Central memory CD8-positive, alpha-beta T cell (primary cell): ENCODE measurements around the gene DAAM2.

Source experiments
- ATAC-seq: fragments of 150-1000 bp; cut with Tn5 transposase; replicated peaks from 2 replicates; pipeline ENCODE4 v1.10.0; 2022; ENCODE audit warnings: mild to moderate bottlenecking, moderate FRiP score, moderate number of reproducible peaks; ENCODE audit not compliant: poor library complexity, severe bottlenecking; ENCODE audit errors: extremely low read depth
- DNase-seq, 2 donors: peaks; one replicate each; pipeline ENCODE4 v3.0.0; 2021; ENCODE audit warnings: low spot score in 2 of 2
- H3K27ac Mint-ChIP-seq: one replicate; pipeline ENCODE4 v1.8.0; 2022; ENCODE audit warnings: low read depth, mild to moderate bottlenecking, moderate library complexity, mixed read lengths
- H3K27me3 Mint-ChIP-seq: one replicate; pipeline ENCODE4 v1.8.0; 2022; ENCODE audit warnings: mixed read lengths
- H3K36me3 Mint-ChIP-seq: one replicate; pipeline ENCODE4 v1.8.0; 2022; ENCODE audit warnings: mild to moderate bottlenecking, moderate library complexity, mixed read lengths; ENCODE audit not compliant: insufficient read depth
- H3K4me1 Mint-ChIP-seq: one replicate; pipeline ENCODE4 v1.8.0; 2022; ENCODE audit warnings: mixed read lengths
- H3K4me3 Mint-ChIP-seq: one replicate; pipeline ENCODE4 v1.8.0; 2022; ENCODE audit warnings: mild to moderate bottlenecking, moderate library complexity, mixed read lengths
- H3K9me3 Mint-ChIP-seq: one replicate; pipeline ENCODE4 v1.8.0; 2022; ENCODE audit warnings: mixed read lengths

DAAM2 gene

DNA sequence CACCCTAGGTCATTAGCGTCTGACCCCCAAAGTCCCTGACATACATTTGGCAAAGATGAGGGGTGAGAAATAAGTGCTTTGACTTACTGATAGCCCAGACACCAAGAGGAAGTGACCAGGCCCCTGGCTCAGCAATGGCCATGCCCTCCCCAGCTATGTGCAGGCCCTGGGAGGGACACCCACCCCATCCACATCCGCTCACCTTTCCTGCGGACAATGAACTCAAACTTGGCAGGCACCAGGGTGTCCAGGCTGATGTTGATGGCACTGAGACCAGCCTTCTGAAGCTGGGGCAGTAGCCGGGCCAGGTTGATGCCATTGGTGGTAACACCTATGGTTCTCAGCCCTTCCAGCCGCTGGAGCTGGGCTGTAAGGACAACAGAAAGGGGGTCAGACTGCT, 123.7 kb downstream of the DAAM2 start:
- no peaks in the 10 kb centered on the region for H3K4me1 Mint-ChIP-seq
- ATAC-seq (no peak), DNase-seq (no peak)
- no peaks in the 10 kb centered on the region for H3K36me3 Mint-ChIP-seq
- no peak overlapping the region for H3K27ac Mint-ChIP-seq
- no peaks in the 10 kb centered on the region for H3K9me3 Mint-ChIP-seq
- H3K4me3 Mint-ChIP-seq = no peak overlapping the region
- peaks cover 13% of the 10 kb centered on the region for H3K27me3 Mint-ChIP-seq

DNA sequence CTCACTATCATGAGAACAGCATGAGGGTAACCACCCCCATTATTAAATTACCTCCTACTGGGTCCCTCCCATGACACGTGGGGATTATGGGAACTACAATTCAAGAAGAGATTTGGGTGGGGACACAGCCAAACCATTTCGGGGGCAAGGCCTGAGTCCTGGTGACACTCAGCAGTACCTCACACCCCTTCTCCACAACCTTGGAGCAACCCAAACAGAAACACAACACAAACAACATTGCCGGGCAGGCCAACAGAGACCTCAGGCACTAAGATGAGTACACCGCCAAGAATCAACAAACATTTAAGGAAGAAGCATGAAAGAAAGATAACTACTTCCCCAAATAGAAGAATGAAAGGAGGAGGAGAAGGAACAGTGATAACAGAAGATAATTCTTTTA, 125.2 kb downstream of the DAAM2 start:
- Mint-ChIP-seq H3K27me3 (peaks cover 13% of the 10 kb centered on the region), H3K27ac (no peak overlapping the region), H3K4me3 (no peak overlapping the region), H3K9me3 (no peaks in the 10 kb centered on the region), H3K4me1 (no peaks in the 10 kb centered on the region), H3K36me3 (no peaks in the 10 kb centered on the region)
- DNase-seq (no peak), ATAC-seq (no peak)

DNA sequence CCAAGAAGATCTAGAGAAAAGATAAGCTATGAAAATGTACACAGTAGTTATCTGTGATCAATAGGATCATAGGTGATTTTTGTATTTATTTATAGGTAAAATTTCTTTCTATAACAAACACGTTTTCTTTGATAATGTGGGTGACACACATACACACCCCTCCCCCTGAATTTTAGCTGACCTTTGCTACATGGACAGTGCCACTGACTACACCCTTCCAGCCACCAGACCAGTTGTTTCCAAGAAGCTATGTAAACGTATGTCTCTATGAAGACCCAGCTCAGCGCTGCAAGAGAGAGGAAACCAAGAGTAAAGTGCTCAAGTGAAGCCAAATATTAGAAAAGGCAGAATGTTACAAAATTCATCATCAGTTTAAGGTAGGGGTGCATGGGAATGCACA, 125.8 kb downstream of the DAAM2 start:
- DNase-seq (no peak), ATAC-seq (no peak)
- Mint-ChIP-seq H3K36me3 (no peaks in the 10 kb centered on the region), H3K4me1 (no peaks in the 10 kb centered on the region), H3K27me3 (peaks cover 13% of the 10 kb centered on the region), H3K4me3 (no peak overlapping the region), H3K9me3 (no peaks in the 10 kb centered on the region), H3K27ac (no peak overlapping the region)

DNA sequence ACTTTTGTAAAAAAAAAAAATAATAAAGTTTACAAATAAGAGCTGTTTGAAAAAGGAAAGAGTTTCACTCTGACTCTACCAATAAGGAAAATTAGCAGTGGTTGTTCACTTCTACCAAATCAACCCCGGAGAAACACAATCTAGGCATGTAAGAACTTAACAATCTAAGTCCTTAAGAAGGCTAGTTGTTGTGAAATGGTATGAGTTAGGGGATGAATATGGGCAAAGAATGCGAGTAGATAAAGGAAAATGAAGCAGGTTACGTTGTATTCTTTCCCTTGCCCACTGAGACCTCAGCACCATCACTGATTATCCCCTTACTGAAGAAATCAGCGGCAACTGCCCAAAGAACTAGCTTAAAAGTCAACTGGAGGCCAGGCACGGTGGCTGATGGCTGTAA, 126.7 kb downstream of the DAAM2 start:
- ATAC-seq = no peak
- Mint-ChIP-seq H3K36me3 (no peaks in the 10 kb centered on the region), H3K4me1 (no peaks in the 10 kb centered on the region), H3K4me3 (no peak overlapping the region), H3K9me3 (no peaks in the 10 kb centered on the region), H3K27me3 (peaks cover 13% of the 10 kb centered on the region), H3K27ac (no peak overlapping the region)
- no peak for DNase-seq

DNA sequence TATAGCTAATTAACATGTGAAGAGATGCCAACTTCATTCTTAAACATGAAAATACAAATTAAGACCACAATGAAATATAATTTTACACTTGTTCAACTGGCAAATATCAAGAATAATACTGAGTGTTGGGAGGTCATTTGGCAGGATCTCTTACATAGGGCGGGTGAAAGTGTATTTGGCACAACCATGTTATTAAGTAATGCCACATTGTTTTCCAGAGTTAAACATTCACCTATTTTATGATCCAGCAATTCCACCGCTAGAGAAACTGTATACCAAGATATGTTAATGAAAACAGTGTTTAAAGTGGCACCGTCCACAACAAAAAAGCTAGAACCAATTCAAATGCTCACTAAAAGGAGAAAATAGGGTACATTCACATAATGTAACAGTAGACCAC, 128.0 kb downstream of the DAAM2 start:
- H3K27me3 Mint-ChIP-seq = peaks cover 13% of the 10 kb centered on the region
- H3K4me3 Mint-ChIP-seq = no peak overlapping the region
- ATAC-seq (no peak), DNase-seq (no peak)
- no peaks in the 10 kb centered on the region for H3K36me3 Mint-ChIP-seq
- no peaks in the 10 kb centered on the region for H3K4me1 Mint-ChIP-seq
- no peak overlapping the region for H3K27ac Mint-ChIP-seq
- no peaks in the 10 kb centered on the region for H3K9me3 Mint-ChIP-seq

DNA sequence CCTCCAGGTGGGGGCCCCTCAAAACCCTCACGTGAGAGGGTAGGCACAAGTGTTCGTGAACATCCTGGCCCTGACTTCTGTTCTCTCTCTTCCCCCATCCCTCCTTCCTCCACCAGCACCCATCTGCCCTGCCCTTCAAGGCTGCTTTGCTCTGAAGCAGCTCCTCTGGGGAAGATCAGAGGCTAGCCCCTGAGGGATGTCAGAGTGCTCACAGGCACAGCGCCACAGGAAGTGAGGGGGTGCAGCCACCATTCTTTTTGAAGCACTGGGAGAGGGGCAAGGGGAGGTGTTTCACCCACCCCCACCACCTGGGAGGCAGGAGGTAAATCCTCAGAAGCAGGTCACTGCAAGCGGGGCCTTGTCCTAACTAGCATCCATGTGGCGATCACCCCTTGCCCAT, 130.6 kb downstream of the DAAM2 start:
- Mint-ChIP-seq H3K4me1 (no peaks in the 10 kb centered on the region), H3K27ac (no peak overlapping the region), H3K27me3 (no peaks in the 10 kb centered on the region), H3K36me3 (peaks cover 7% of the 10 kb centered on the region), H3K9me3 (no peaks in the 10 kb centered on the region), H3K4me3 (no peak overlapping the region)
- ATAC-seq = no peak
- no peak for DNase-seq

DNA sequence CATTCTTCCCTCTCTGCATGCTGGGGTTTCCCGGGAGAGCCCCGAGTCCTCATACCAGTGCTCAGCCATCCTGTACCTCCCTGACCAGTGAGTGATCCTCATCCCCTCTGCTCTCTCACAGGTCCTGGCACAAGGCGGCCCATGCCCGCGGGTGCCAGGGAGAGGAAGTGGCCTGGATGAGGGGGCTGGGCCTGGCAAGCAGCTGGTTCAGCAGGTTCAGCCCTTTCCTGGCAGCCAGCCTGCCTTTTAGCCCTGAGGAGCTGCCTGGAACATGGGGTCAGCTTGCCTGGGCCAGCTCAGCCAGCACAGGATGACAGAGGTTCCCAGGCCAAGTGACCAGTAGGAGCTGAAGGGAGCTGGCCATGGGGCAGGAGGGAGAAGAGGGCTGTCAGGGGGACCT, 131.2 kb downstream of the DAAM2 start:
- Mint-ChIP-seq H3K9me3 (no peaks in the 10 kb centered on the region), H3K36me3 (peaks cover 7% of the 10 kb centered on the region), H3K4me3 (no peak overlapping the region), H3K27me3 (no peaks in the 10 kb centered on the region), H3K27ac (no peak overlapping the region), H3K4me1 (no peaks in the 10 kb centered on the region)
- ATAC-seq (no peak), DNase-seq (no peak)

DNA sequence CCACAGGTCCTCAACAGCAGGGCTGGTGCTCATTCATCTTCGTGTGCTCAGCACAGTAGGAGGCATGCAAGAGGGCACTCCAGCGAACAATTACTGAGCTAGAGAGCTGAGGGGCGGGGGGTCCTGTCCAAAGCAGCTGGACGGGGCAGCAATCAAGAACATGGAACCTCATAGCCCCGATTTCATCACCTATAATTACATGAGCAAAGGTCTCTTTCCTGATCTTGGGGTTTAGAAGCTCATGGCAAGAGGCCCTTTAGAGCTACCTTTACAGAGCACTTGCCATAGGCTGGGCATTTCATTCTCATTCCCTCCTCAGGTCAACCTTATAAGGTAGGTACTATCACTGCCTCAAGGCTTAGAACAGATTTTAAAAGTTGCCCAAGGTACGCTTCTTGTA, 131.7 kb downstream of the DAAM2 start:
- Mint-ChIP-seq H3K36me3 (peaks cover 7% of the 10 kb centered on the region), H3K27ac (no peak overlapping the region), H3K9me3 (no peaks in the 10 kb centered on the region), H3K27me3 (peaks cover 4% of the 10 kb centered on the region), H3K4me1 (no peaks in the 10 kb centered on the region), H3K4me3 (no peak overlapping the region)
- DNase-seq (no peak), ATAC-seq (no peak)

DNA sequence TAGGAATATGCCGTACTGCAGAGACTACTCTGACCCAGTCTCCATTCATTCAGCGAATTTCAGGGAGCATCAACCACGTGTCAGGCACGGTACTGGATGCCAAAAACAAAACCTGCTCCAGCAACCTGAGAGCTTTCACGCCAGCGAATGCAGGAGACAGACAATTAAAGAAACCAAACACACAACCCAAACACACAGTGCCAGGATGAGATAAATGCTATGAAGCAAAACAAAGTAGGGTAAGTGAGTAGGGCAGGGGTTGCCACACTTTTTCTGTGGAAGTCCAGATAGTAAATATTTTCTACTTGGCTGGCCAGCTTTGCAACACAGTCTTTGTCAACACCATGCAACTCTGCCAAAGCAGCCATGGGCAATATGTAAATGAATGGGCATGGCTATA, 132.1 kb downstream of the DAAM2 start:
- Mint-ChIP-seq H3K4me1 (no peaks in the 10 kb centered on the region), H3K36me3 (peaks cover 7% of the 10 kb centered on the region), H3K27ac (no peak overlapping the region), H3K4me3 (no peak overlapping the region), H3K9me3 (no peaks in the 10 kb centered on the region), H3K27me3 (peaks cover 8% of the 10 kb centered on the region)
- DNase-seq (no peak), ATAC-seq (no peak)

DNA sequence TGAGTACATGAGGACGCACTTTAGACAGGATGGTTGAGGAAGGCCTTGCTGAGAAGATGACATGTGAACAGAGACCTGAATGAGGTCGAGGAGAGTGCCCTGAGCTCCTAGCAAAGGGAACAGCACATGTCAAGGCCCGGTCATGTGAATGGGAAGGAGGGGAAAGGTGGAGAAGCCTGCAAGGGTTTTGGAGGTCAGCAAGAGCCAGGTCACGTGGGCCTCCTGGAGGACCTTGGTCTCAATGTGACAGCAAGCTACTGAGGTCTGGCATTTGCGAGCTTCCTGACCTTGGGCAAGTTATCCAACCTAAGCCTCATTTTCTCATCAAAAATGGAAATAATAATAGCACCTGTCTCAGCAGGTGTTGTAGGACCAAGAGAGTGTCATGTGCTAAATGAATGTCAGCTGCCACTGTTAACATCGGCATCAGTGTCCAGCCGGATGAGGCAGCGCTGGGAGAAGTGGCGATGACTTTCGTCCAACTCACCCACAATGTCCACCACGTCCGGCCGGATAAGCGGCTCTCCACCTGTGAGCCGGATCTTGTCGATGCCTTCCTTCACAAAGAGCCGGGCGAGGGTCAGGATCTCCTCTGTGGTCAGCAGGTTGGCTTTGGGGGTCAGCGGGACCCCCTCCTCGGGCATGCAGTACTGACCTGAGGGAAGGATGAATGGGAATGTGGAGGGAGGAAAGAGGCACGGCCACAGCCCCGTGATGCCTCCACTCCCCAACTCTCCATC, 133.2 kb downstream of the DAAM2 start:
- ATAC-seq (no peak), DNase-seq (no peak)
- no peaks in the 10 kb centered on the region for H3K4me1 Mint-ChIP-seq
- H3K27me3 Mint-ChIP-seq = peaks cover 19% of the 10 kb centered on the region
- H3K9me3 Mint-ChIP-seq = no peaks in the 10 kb centered on the region
- H3K4me3 Mint-ChIP-seq = no peak overlapping the region
- no peak overlapping the region for H3K27ac Mint-ChIP-seq
- H3K36me3 Mint-ChIP-seq = peaks cover 7% of the 10 kb centered on the region

DNA sequence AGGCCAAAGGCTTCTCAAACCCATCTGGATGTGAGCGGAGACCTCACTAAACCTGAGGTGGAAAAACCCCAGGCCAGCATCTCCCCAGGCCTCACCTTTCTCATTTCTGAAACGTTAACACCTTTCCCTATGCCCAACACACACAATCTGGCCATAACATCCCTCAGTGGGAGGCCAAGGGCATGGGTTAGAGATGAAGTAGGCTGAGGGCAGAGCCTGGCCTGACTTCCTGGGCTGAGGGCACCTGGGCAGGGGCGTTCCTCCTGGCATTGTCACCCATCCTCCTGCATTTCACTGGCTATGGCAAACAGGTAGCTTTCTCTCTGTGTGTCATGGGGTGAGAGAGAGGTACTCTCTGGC, 133.7 kb downstream of the DAAM2 start:
- DNase-seq (no peak), ATAC-seq (no peak)
- Mint-ChIP-seq H3K27me3 (peaks cover 21% of the 10 kb centered on the region), H3K36me3 (peaks cover 7% of the 10 kb centered on the region), H3K9me3 (no peaks in the 10 kb centered on the region), H3K4me3 (no peak overlapping the region), H3K27ac (peak overlapping the region; percentile 5), H3K4me1 (no peaks in the 10 kb centered on the region)

DNA sequence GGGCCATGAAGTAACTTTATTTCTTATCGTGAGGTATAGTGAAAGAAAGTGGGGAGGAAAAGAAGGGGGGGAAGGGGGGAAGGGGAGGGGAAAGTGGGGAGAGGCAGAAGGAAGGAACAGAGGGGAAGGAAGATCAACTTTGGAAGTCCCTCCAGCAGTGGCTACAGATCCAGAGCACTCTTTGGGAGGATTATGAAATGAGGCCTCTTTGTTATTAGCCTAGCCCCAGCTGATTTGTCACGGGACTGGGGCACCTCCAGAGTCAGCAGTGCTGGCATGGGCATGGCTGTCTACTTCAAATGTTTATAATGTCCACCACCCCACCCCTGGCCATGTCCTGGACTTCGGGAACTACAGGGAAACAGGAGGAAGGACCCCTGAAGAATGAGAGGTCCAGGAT, 134.5 kb downstream of the DAAM2 start:
- Mint-ChIP-seq H3K27me3 (peaks cover 24% of the 10 kb centered on the region), H3K9me3 (no peaks in the 10 kb centered on the region), H3K4me3 (no peak overlapping the region), H3K27ac (no peak overlapping the region), H3K36me3 (peaks cover 7% of the 10 kb centered on the region), H3K4me1 (no peaks in the 10 kb centered on the region)
- DNase-seq = no peak
- ATAC-seq = no peak

DNA sequence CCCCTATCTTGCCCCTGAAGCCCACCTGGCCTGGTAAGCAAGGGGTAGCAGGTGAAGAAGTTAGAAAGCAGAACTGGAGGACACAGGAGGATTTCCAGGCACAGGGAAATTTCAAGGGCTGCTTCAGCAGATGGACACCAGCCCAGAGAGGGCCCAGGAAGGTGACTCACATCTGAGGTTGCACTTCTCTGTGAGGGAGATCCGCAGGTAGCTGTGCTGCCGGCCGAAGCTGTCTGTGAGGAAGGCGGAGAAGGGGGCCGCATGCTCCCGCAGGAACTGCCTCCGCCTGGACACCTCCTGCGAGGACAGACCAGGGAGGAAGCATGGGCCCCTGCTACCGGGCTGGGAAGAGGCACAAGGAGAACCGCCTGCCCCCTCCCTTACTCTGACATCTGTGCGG, 135.0 kb downstream of the DAAM2 start:
- ATAC-seq (no peak), DNase-seq (no peak)
- H3K9me3 Mint-ChIP-seq = no peaks in the 10 kb centered on the region
- peaks cover 7% of the 10 kb centered on the region for H3K36me3 Mint-ChIP-seq
- H3K4me3 Mint-ChIP-seq = no peak overlapping the region
- H3K27me3 Mint-ChIP-seq = peaks cover 29% of the 10 kb centered on the region
- no peaks in the 10 kb centered on the region for H3K4me1 Mint-ChIP-seq
- H3K27ac Mint-ChIP-seq = no peak overlapping the region
